HCT116 (cell line): ENCODE data around the gene ANKLE2. TPM values are rescaled to one million over a fixed set of nuclear protein-coding genes. Genes with fewer than 3 reads are reported as not detected.

Source experiments
- ATAC-seq: fragments of 200-7000 bp; cut with Tn5 transposase; 2 replicates; pipeline ENCODE4 v1.9.1; 2020; ENCODE audit warnings: mild to moderate bottlenecking, moderate library complexity
- BruUV-seq: library from RNA; stranded (reverse); fragments of 400-500 nt; replicated peaks from 2 replicates; lab custom pipeline; 2021; lab: Mats Ljungman, UMichigan
- CTCF ChIA-PET: fragments of 300-600 bp; sonication (Branson Sonifier 250); formaldehyde crosslinking; loops from one replicate; lab custom pipeline; 2021; ENCODE audit warnings: antibody characterized with exemption; lab: Charles Lee
- POLR2A ChIA-PET: fragments of 300-600, 350-600 bp; sonication (Branson Sonifier 250); formaldehyde crosslinking; loops from one replicate; lab custom pipeline; 2021; ENCODE audit warnings: antibody characterized with exemption; lab: Charles Lee
- RAD21 ChIA-PET, 2 experiments: fragments of 300-600 bp; sonication (Branson Sonifier 250); formaldehyde crosslinking; loops; one replicate each; lab custom pipeline; 2023; ENCODE audit warnings: low total read pairs in 2 of 2; ENCODE audit not compliant: uncharacterized antibody in 2 of 2, unreplicated experiment in 2 of 2, low non-redundant PET in 1 of 2; lab: Charles Lee
- DNase-seq: peaks from one replicate; pipeline ENCODE4 v3.0.0-alpha.2; 2010; ENCODE audit warnings: low read depth, low spot score
- H2AFZ ChIP-seq: fragments of 200-600 bp; shearing (Covaris generic), sonication (generic); 2 replicates; pipeline ENCODE4 v1.6.1; 2017; ENCODE audit warnings: low read depth, mixed run types, mixed read lengths, antibody characterized with exemption, low read length; ENCODE audit not compliant: poor library complexity, severe bottlenecking
- H3K27ac ChIP-seq: 2 replicates; pipeline ENCODE4 v1.5.1; 2012; ENCODE audit warnings: low read depth, low read length
- H3K27me3 ChIP-seq: fragments of 200-600 bp; sonication (generic); 2 replicates; pipeline ENCODE4 v1.6.1; 2016; ENCODE audit warnings: mixed run types, low read length, mixed read lengths; ENCODE audit not compliant: insufficient read depth
- H3K36me3 ChIP-seq, 2 experiments: fragments of 200-500 bp in 1 of 2; fragments of 200-600 bp in 1 of 2; sonication (Bioruptor generic) in 1 of 2; sonication (generic) in 1 of 2; 2 replicates each; pipeline versions ENCODE4 v1.5.1 to v1.6.1; 2014 to 2016; ENCODE audit warnings: low read length in 2 of 2, inconsistent platforms in 1 of 2, mixed read lengths in 1 of 2, mixed run types in 1 of 2; ENCODE audit not compliant: insufficient read depth in 2 of 2, control insufficient read depth in 1 of 2
- H3K4me1 ChIP-seq, 2 experiments: fragments of 200-600 bp in 1 of 2; sonication (generic) in 1 of 2; 2 replicates each; pipeline versions ENCODE4 v1.5.1 to v1.6.1; 2012 to 2017; ENCODE audit warnings: low read length in 2 of 2, inconsistent platforms in 1 of 2, mild to moderate bottlenecking in 1 of 2, mixed read lengths in 1 of 2, mixed run types in 1 of 2, moderate library complexity in 1 of 2; ENCODE audit not compliant: insufficient read depth in 2 of 2, control insufficient read depth in 1 of 2
- H3K4me2 ChIP-seq: fragments of 200-600 bp; sonication (generic); 2 replicates; pipeline ENCODE4 v1.6.1; 2017; ENCODE audit warnings: mixed run types, low read length, mixed read lengths
- H3K4me3 ChIP-seq, 2 experiments: fragments of 200-600 bp in 1 of 2; sonication (generic) in 1 of 2; replicated peaks in 1 of 2; 2 replicates each; pipeline ENCODE4 v1.5.1; 2011 to 2016; ENCODE audit warnings: low read length in 2 of 2, control low read depth in 1 of 2, low read depth in 1 of 2, mild to moderate bottlenecking in 1 of 2, mixed read lengths in 1 of 2, mixed run types in 1 of 2
- H3K79me2 ChIP-seq: fragments of 200-600 bp; sonication (generic); 2 replicates; pipeline ENCODE4 v1.6.1; 2017; ENCODE audit warnings: mild to moderate bottlenecking, mixed run types, low read length, moderate library complexity, mixed read lengths; ENCODE audit not compliant: insufficient read depth
- H3K9ac ChIP-seq: fragments of 200-600 bp; sonication (generic); 2 replicates; pipeline ENCODE4 v1.6.1; 2016; ENCODE audit warnings: low read length, mixed read lengths
- H3K9me2 ChIP-seq: fragments of 200-600 bp; sonication (generic), shearing (Covaris generic); 2 replicates; pipeline ENCODE4 v1.6.1; 2017; ENCODE audit warnings: mixed run types, mild to moderate bottlenecking, moderate library complexity; ENCODE audit not compliant: insufficient read depth
- H3K9me3 ChIP-seq, 2 experiments: fragments of 200-500 bp in 1 of 2; fragments of 200-600 bp in 1 of 2; sonication (Bioruptor generic) in 1 of 2; sonication (generic) in 1 of 2; 2 replicates each; pipeline ENCODE4 v1.6.1; 2014 to 2017; ENCODE audit warnings: low read length in 2 of 2, mixed read lengths in 2 of 2, inconsistent platforms in 1 of 2, low read depth in 1 of 2, mild to moderate bottlenecking in 1 of 2, mixed run types in 1 of 2, moderate library complexity in 1 of 2; ENCODE audit not compliant: control insufficient read depth in 1 of 2, insufficient read depth in 1 of 2
- H4K20me1 ChIP-seq: fragments of 200-600 bp; sonication (generic), shearing (Covaris generic); 2 replicates; pipeline ENCODE4 v1.6.1; 2017; ENCODE audit warnings: mixed run types, mild to moderate bottlenecking, moderate library complexity; ENCODE audit not compliant: insufficient read depth
- ATF3 ChIP-seq: IDR thresholded peaks from 2 replicates; pipeline ENCODE4 v1.6.1; 2012
- CEBPB ChIP-seq: IDR thresholded peaks from 2 replicates; pipeline ENCODE4 v1.6.1; 2012; ENCODE audit warnings: low read depth
- CTCF ChIP-seq, 3 experiments: fragments of 200-600 bp in 1 of 3; sonication (generic) in 1 of 3; IDR thresholded peaks in 2 of 3; conservative IDR thresholded peaks in 1 of 3; 2 replicates each; pipeline ENCODE4 v1.5.1; 2012 to 2017; ENCODE audit warnings: low read depth in 2 of 3, low read length in 2 of 3, antibody characterized with exemption in 1 of 3, borderline replicate concordance in 1 of 3, control low read depth in 1 of 3, mild to moderate bottlenecking in 1 of 3, mixed read lengths in 1 of 3, mixed run types in 1 of 3, moderate library complexity in 1 of 3; ENCODE audit not compliant: insufficient read depth in 1 of 3
- MAX ChIP-seq: IDR thresholded peaks from 2 replicates; pipeline ENCODE4 v1.6.1; 2012
- REST ChIP-seq: IDR thresholded peaks from 2 replicates; pipeline ENCODE4 v1.6.1; 2012; ENCODE audit warnings: low read depth
- SIN3A ChIP-seq: IDR thresholded peaks from 2 replicates; pipeline ENCODE4 v1.6.1; 2012; ENCODE audit warnings: low read depth
- TCF7L2 ChIP-seq: IDR thresholded peaks from 2 replicates; pipeline ENCODE4 v1.7.0; 2011; ENCODE audit warnings: borderline replicate concordance, inconsistent platforms; ENCODE audit not compliant: insufficient read depth, insufficient read length; ENCODE audit errors: extremely low read depth
- YY1 ChIP-seq: IDR thresholded peaks from 2 replicates; pipeline ENCODE4 v1.6.1; 2011; ENCODE audit warnings: low read length, low read depth, moderate library complexity, mild to moderate bottlenecking; ENCODE audit not compliant: insufficient replicate concordance; ENCODE audit errors: extremely low read depth
- intact Hi-C: fragments of 100-400 bp; cut with micrococcal nuclease; formaldehyde crosslinking; loops from 2 replicates; pipeline ENCODE4 v1.10.0; 2022
- total RNA-seq: library from RNA; stranded (reverse); gene quantifications from one replicate; pipeline ENCODE4 v1.2.1, GENCODE V29; 2021; ENCODE audit not compliant: unreplicated experiment

The ANKLE2 gene
- total RNA-seq, 1 experiment from 2014 or later = 68.8 TPM

- peaks cover 66 to 76% of the 10 kb centered on the region in 2 experiments for H3K36me3 ChIP-seq
- no peak for ATAC-seq
Observed at GRCh38 chr12:132746613-132747012, 15.0 kb downstream of the ANKLE2 start.

GRCh38 chr12:132743831-132744230 is 17.8 kb downstream of the ANKLE2 start:
- Histone ChIP-seq H4K20me1 (0 out of 2 replicates have a peak, but pooled peaks cover 7% of the 10 kb centered on the region), H3K9ac (no peak overlapping the region), H3K9me2 (no peaks in the 10 kb centered on the region), H3K27ac (no peak overlapping the region), H3K9me3 (no peaks in the 10 kb centered on the region), H2AFZ (no peak overlapping the region), H3K4me3 (no peak overlapping the region), H3K27me3 (no peaks in the 10 kb centered on the region), H3K4me2 (no peak overlapping the region), H3K79me2 (peaks cover 58% of the 10 kb centered on the region), H3K36me3 (peaks cover 79% of the 10 kb centered on the region in 2 experiments), H3K4me1 (no peaks in the 10 kb centered on the region)
- intact Hi-C loops = no loop called here
- no peak for ATAC-seq
- no peak for DNase-seq
- ChIA-PET POLR2A (no interaction called here), RAD21 (no interaction called here)
- TF ChIP-seq CEBPB (no peak), TCF7L2 (no peak), MAX (no peak), REST (no peak), SIN3A (no peak), CTCF (IDR thresholded peaks at IDR 0.05 in 2 of 3, conservative IDR thresholded peaks at IDR 0.05 in 1 of 3; ENCODE audit: borderline replicate concordance in 1 of 3, insufficient read depth in 1 of 3, low read depth in 2 of 3, low read length in 2 of 3) (no peak), ATF3 (no peak)
- TF ChIP-seq, all 23 proteins: peak for 0
- no TSS peak for BruUV-seq
- CTCF ChIA-PET = no interaction called here

More at GRCh38 chr12:132746613-132747012, 15.0 kb downstream of the ANKLE2 start:
- no TSS peak for BruUV-seq
- H3K79me2 ChIP-seq = peaks cover 62% of the 10 kb centered on the region
- POLR2A ChIA-PET = no interaction called here
- H3K9me3 ChIP-seq = no peaks in the 10 kb centered on the region
- H2AFZ ChIP-seq = no peak overlapping the region
- CTCF ChIA-PET = no interaction called here
- no peak for DNase-seq
- no peak for TF ChIP-seq YY1
- H4K20me1 ChIP-seq = 0 out of 2 replicates have a peak, but pooled peaks cover 4% of the 10 kb centered on the region
- no peaks in the 10 kb centered on the region for H3K9me2 ChIP-seq
- intact Hi-C loops = no loop called here
- no peak overlapping the region for H3K27ac ChIP-seq
- H3K9ac ChIP-seq = no peak overlapping the region
- RAD21 ChIA-PET = no interaction called here
- no peak overlapping the region for H3K4me2 ChIP-seq
- no peak overlapping the region for H3K4me3 ChIP-seq
- no peaks in the 10 kb centered on the region for H3K4me1 ChIP-seq
- H3K27me3 ChIP-seq = no peaks in the 10 kb centered on the region
